Colonic mucosa (tissue), 4 donors: Measurements from ENCODE around the gene MCC. TPM values are rescaled to one million over a fixed set of nuclear protein-coding genes. Genes with fewer than 3 reads are reported as not detected.

Source experiments
- DNase-seq: peaks from one replicate; pipeline ENCODE4 v3.0.0-alpha.2; 2020
- H3K27ac ChIP-seq: fragments of 200-600 bp; one replicate; pipeline ENCODE4 v1.8.0; 2021
- H3K27me3 ChIP-seq: fragments of 200-600 bp; one replicate; pipeline ENCODE4 v1.8.0; 2021
- H3K36me3 ChIP-seq: fragments of 200-600 bp; one replicate; pipeline ENCODE4 v1.8.0; 2021
- H3K4me1 ChIP-seq: fragments of 200-600 bp; one replicate; pipeline ENCODE4 v1.8.0; 2021; ENCODE audit warnings: mild to moderate bottlenecking
- H3K4me3 ChIP-seq: fragments of 200-600 bp; one replicate; pipeline ENCODE4 v1.8.0; 2021
- H3K9ac ChIP-seq, 2 donors: one replicate each; pipeline ENCODE4 v1.7.0; 2013; ENCODE audit warnings: control low read depth in 2 of 2, low read depth in 2 of 2, low read length in 2 of 2
- H3K9me3 ChIP-seq: fragments of 200-600 bp; one replicate; pipeline ENCODE4 v1.8.0; 2021
- intact Hi-C: fragments of 100-400 bp; cut with DNase I; formaldehyde crosslinking; loops from one replicate; pipeline ENCODE4 v1.14.1; 2022
- total RNA-seq, 2 donors: library from RNA; stranded (reverse); fragmentation: NEBNext Ultra II Directional in 1 of 2; extraction: Animal tissue kit (Norgen Biotek cat#: 25700) in 1 of 2; gene quantifications; one replicate each; pipeline ENCODE4 v1.2.1, GENCODE V29; 2021
- TF ChIP-seq, protein P1 (sequence below): fragments of 200-600 bp; IDR thresholded peaks from one replicate; pipeline ENCODE4 v1.8.0; 2022; ENCODE audit warnings: antibody characterized with exemption, mild to moderate bottlenecking
- donor health status: healthy.
- donor health status: DM: no; HTN: no; CAD: no.
- donor health status: DM: no; HTN: no; CAD: no.

MCC gene
- total RNA-seq, 2 donors from 2014 or later, result 1.9 to 3.1 TPM

DNA sequence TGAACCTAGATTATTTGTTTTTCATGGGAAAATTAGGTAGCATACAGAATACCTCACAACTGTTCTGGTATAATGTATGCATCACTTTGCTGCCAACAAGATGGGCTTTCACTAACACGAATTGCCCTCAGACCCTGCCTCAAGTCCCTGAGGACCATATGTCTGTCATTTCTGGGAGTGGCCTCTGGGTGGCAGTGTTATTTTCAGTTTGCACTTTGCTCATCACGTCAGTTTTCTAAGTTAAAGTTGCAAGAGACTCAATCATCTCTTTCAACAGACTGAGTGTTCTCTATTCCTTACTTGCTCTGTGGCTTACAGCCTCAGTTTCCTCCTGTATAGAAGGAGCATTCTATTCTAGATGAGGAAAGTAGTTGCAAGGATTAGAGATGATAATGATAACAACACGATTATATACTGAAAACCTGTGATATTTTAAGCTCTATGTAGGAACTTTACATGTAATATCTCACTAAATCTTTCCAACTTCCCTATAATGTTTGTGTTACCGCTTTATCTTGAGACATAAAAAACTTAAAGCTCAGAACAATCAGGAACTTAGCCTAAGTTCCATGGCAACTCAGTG lies 109.2 kb downstream of the MCC start:
- Histone ChIP-seq H3K4me1 (no peaks in the 10 kb centered on the region), H3K9me3 (no peaks in the 10 kb centered on the region), H3K27me3 (no peaks in the 10 kb centered on the region), H3K4me3 (no peak overlapping the region), H3K9ac (no peak overlapping the region), H3K27ac (no peak overlapping the region), H3K36me3 (no peaks in the 10 kb centered on the region)
- TF ChIP-seq, protein P1, sequence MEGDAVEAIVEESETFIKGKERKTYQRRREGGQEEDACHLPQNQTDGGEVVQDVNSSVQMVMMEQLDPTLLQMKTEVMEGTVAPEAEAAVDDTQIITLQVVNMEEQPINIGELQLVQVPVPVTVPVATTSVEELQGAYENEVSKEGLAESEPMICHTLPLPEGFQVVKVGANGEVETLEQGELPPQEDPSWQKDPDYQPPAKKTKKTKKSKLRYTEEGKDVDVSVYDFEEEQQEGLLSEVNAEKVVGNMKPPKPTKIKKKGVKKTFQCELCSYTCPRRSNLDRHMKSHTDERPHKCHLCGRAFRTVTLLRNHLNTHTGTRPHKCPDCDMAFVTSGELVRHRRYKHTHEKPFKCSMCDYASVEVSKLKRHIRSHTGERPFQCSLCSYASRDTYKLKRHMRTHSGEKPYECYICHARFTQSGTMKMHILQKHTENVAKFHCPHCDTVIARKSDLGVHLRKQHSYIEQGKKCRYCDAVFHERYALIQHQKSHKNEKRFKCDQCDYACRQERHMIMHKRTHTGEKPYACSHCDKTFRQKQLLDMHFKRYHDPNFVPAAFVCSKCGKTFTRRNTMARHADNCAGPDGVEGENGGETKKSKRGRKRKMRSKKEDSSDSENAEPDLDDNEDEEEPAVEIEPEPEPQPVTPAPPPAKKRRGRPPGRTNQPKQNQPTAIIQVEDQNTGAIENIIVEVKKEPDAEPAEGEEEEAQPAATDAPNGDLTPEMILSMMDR, result peak; percentile 53
- peak; percentile 59 for DNase-seq
- intact Hi-C loops, result loop anchor here (5.0 kb wide), 1 partner anchor 228 kb away; no protein-coding TSS in a partner anchor

- DNase-seq, result no peak
- Histone ChIP-seq H3K9me3 (no peaks in the 10 kb centered on the region), H3K4me1 (no peaks in the 10 kb centered on the region), H3K27ac (no peak overlapping the region), H3K9ac (no peak overlapping the region), H3K36me3 (no peaks in the 10 kb centered on the region), H3K27me3 (no peaks in the 10 kb centered on the region), H3K4me3 (no peak overlapping the region)
- intact Hi-C loops, result loop anchor here (5.0 kb wide), 1 partner anchor 229 kb away; no protein-coding TSS in a partner anchor
- TF ChIP-seq, protein P1, result no peak
These were observed 109.7 kb downstream of the MCC start for GRCh38 chr5:113378514-113378913.

GRCh38 chr5:113378081-113378480 lies 110.2 kb downstream of the MCC start:
- Histone ChIP-seq H3K27me3 (no peaks in the 10 kb centered on the region), H3K4me1 (no peaks in the 10 kb centered on the region), H3K27ac (no peak overlapping the region), H3K4me3 (no peak overlapping the region), H3K9me3 (no peaks in the 10 kb centered on the region), H3K9ac (no peak overlapping the region), H3K36me3 (no peaks in the 10 kb centered on the region)
- TF ChIP-seq, protein P1, result no peak
- no peak for DNase-seq
- intact Hi-C loops, result loop anchor here (5.0 kb wide), 1 partner anchor 229 kb away; no protein-coding TSS in a partner anchor

DNA sequence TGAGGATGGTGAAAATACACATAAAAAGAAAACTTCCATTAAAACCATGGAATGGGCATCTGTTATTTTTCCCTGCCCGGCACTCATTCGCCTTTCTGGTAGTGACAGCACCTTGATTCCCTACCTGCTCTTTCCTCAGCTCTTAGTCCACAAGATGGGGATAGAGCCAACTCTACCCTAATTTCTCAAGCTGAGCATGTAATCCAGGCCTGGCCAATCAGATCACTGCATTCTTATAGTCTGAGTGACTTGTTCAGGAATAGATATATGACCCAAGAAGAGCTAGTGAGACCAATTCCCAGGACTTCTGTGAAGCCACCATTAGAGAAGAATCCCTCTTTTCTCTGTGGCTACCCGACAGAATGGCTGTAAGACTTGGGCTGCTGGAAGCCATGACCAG lies 111.6 kb downstream of the MCC start:
- H3K4me1 ChIP-seq, result no peaks in the 10 kb centered on the region
- intact Hi-C loops, result loop anchor here (5.0 kb wide), 1 partner anchor 231 kb away; no protein-coding TSS in a partner anchor
- TF ChIP-seq, protein P1, result no peak

DNA sequence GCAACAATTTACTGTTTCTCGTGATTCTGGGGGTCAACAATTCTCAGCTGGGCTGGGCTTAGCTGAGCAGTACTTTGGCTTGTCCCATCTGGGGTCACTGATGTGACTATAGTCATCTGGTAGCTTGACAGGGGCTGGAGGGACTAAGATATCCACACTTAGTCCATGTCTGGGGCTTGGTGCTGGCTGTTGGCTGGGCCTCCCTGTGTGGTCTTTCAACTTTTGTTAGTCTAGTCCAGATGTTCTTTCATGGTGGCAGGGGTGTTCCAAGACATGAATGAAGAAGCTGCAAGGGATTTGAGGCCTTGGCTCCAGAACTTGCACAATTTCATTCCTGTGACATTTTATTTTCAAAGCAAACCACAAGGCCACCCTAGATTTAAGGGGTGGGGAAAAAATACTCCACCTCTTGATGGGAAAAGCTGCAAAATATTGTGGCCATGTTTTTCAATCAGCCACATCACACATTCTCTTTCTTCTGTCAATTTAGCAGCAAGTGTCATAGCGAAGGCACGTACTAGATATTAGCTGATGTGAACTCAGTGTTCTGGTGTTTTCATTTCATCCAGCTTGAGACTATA lies 112.7 kb downstream of the MCC start:
- Histone ChIP-seq H3K4me1 (no peaks in the 10 kb centered on the region), H3K9ac (no peak overlapping the region), H3K27me3 (no peaks in the 10 kb centered on the region), H3K27ac (no peak overlapping the region), H3K4me3 (no peak overlapping the region), H3K36me3 (no peaks in the 10 kb centered on the region), H3K9me3 (no peaks in the 10 kb centered on the region)
- TF ChIP-seq, protein P1, result no peak
- intact Hi-C loops, result loop anchor here (5.0 kb wide), 1 partner anchor 232 kb away; no protein-coding TSS in a partner anchor
- no peak for DNase-seq

More for the DNA sequence above, 111.6 kb downstream of the MCC start:
- Histone ChIP-seq H3K27me3 (no peaks in the 10 kb centered on the region), H3K27ac (no peak overlapping the region), H3K4me3 (no peak overlapping the region), H3K36me3 (no peaks in the 10 kb centered on the region), H3K9ac (no peak overlapping the region), H3K9me3 (no peaks in the 10 kb centered on the region)
- no peak for DNase-seq
